NOMO-1 treated with dmso at 0.1 percent for 144 hours (cell line): Measurements from ENCODE around the gene CYB5D1.

ENCODE experiments used
- DNase-seq: peaks from one replicate; lab custom pipeline; 2025; ENCODE audit not compliant: unreplicated experiment; lab: John Stamatoyannopoulos, UW

The CYB5D1 gene

DNA sequence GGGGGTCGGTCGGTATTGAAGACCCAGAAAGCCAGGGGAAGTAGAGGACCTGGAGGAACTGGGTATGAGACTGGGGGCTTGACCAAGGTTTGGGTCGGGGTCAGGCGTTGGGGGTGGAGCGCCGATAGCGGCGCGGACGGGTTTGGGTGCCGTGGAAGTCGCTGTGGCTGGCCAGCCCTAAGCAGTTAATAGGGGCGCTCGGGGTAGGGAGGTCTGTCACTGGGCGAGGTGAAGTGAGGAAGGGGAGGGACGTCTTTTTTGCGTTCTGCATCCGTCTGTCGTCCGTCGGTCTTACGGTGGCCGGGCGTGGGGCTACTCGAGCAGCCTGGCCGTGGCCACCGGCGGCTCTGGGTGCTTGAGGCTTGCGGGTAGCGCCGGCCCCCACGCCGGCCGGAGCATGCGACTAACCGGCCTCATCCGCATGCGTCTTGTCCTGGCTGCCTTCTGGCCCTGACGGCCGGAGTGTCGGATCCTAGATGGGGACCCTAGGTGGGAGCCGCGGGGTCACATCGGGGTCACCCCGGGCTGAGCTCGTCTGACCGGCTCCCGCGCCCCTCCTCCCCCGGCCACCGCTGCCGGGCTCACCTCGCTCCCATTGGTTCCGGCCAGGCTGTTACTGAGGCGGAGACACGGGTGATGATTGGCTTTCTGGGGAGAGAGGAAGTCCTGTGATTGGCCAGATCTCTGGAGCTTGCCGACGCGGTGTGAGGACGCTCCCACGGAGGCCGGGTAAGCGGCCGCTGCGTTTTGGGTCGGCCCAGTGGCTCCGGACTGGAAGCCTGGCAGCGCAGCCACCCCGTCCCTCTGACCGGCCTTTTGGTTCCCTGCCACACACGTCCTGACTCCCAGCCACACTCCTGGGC is 13.3 kb upstream of the CYB5D1 start:
- DNase-seq = peak; percentile 91

DNA sequence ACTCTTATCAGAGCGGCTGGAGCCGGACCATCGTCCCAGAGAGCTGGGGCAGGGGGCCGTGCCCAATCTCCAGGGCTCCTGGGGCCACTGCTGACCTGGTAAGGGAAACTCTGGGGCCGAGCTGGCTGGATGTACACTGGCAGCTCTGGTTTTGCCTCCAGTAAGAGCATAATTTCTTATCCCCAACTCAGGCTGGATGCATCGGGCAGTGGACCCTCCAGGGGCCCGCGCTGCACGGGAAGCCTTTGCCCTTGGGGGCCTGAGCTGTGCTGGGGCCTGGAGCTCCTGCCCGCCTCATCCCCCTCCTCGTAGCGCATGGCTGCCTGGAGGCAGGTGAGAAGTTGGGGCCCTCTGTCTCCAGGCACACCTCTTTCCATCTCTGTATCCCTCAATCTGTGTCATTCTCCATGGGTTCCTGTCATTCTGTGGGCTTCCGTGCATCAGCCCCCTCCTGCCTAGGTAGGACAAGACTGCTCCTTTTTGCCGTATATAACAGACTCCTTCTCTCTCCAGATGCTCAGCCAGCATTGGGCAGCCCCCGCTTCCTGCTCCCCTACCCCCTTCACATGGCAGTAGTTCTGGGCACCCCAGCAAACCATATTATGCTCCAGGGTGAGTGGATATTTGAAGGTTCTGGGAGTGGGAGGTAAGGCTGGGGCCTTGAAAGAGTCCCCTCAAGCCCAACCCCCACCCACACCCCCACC is 12.3 kb upstream of the CYB5D1 start:
- no peak for DNase-seq

DNA sequence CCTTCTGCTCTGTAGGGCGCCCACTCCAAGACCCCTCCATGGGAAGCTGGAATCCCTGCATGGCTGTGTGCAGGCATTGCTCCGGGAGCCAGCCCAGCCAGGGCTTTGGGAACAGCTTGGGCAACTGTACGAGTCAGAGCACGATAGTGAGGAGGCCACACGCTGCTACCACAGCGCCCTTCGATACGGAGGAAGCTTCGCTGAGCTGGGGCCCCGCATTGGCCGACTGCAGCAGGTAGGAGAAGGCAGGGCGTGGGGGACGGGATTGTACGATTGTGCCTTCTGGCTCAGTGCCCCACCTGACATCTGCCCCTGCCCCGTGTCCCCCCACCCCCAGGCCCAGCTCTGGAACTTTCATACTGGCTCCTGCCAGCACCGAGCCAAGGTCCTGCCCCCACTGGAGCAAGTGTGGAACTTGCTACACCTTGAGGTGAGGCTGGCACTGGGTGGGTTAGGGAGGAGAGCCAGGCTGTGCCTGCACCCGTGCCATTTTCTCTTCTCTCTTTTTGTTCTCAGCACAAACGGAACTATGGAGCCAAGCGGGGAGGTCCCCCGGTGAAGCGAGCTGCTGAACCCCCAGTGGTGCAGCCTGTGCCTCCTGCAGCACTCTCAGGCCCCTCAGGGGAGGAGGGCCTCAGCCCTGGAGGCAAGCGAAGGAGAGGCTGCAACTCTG is 11.6 kb upstream of the CYB5D1 start:
- DNase-seq = no peak

DNA sequence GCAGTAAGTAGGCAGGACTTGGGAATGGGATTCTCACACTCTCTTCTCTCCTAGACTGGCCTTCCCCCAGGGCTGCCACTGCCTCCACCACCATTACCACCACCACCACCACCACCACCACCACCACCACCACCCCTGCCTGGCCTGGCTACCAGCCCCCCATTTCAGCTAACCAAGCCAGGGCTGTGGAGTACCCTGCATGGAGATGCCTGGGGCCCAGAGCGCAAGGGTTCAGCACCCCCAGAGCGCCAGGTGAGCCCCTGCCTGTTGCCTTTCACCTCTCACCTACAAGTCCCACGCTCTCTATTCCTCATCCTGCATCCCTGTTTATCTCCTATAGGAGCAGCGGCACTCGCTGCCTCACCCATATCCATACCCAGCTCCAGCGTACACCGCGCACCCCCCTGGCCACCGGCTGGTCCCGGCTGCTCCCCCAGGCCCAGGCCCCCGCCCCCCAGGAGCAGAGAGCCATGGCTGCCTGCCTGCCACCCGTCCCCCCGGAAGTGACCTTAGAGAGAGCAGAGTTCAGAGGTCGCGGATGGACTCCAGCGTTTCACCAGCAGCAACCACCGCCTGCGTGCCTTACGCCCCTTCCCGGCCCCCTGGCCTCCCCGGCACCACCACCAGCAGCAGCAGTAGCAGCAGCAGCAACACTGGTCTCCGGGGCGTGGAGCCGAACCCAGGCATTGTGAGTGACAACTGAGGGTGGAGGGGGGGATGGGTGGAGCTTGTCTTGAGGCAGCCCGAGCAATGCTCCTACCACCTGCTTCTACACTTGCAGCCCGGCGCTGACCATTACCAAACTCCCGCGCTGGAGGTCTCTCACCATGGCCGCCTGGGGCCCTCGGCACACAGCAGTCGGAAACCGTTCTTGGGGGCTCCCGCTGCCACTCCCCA is 10.8 kb upstream of the CYB5D1 start:
- no peak for DNase-seq

GRCh38 chr17:7848131-7848579 is 9.6 kb upstream of the CYB5D1 start:
- DNase-seq = no peak

DNA sequence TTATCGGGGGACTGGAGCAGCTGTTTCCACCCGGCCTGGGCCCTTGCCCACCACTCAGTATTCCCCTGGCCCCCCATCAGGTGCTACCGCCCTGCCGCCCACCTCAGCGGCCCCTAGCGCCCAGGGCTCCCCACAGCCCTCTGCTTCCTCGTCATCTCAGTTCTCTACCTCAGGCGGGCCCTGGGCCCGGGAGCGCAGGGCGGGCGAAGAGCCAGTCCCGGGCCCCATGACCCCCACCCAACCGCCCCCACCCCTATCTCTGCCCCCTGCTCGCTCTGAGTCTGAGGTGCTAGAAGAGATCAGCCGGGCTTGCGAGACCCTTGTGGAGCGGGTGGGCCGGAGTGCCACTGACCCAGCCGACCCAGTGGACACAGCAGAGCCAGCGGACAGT is 9.1 kb upstream of the CYB5D1 start:
- no peak for DNase-seq

DNA sequence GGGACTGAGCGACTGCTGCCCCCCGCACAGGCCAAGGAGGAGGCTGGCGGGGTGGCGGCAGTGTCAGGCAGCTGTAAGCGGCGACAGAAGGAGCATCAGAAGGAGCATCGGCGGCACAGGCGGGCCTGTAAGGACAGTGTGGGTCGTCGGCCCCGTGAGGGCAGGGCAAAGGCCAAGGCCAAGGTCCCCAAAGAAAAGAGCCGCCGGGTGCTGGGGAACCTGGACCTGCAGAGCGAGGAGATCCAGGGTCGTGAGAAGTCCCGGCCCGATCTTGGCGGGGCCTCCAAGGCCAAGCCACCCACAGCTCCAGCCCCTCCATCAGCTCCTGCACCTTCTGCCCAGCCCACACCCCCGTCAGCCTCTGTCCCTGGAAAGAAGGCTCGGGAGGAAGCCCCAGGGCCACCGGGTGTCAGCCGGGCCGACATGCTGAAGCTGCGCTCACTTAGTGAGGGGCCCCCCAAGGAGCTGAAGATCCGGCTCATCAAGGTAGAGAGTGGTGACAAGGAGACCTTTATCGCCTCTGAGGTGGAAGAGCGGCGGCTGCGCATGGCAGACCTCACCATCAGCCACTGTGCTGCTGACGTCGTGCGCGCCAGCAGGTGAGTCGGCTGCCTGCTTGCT is 8.6 kb upstream of the CYB5D1 start:
- no peak for DNase-seq

- no peak for DNase-seq
These were observed 7.9 kb upstream of the CYB5D1 start for GRCh38 chr17:7849751-7850504.

GRCh38 chr17:7850701-7851437 is 6.9 kb upstream of the CYB5D1 start:
- no peak for DNase-seq

DNA sequence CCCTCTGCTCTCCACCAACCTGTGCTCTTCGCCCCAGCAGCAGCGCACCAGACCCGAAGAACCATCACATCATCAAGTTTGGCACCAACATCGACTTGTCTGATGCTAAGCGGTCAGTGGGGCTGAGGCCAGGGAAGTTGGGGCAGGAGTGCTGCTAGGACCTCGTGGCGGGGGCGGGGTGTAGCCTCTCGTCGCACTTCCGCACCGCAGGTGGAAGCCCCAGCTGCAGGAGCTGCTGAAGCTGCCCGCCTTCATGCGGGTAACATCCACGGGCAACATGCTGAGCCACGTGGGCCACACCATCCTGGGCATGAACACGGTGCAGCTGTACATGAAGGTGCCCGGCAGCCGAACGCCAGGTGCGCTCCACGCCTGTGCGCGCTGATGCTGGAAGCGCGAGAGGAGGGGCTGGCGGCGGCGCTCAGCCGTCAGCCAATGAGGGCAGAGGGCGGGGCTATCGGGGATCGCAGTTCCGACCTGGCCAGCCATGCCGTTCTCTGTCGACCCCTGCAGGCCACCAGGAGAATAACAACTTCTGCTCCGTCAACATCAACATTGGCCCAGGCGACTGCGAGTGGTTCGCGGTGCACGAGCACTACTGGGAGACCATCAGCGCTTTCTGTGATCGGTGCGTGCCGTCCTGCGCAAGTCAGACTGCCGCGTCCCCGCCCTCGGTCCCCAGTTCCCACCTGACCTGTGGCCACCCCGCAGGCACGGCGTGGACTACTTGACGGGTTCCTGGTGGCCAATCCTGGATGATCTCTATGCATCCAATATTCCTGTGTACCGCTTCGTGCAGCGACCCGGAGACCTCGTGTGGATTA is 6.2 kb upstream of the CYB5D1 start:
- DNase-seq = peak; percentile 80

GRCh38 chr17:7852262-7852670 is 5.5 kb upstream of the CYB5D1 start:
- DNase-seq = no peak

GRCh38 chr17:7852919-7853690 is 4.7 kb upstream of the CYB5D1 start:
- DNase-seq = no peak

DNA sequence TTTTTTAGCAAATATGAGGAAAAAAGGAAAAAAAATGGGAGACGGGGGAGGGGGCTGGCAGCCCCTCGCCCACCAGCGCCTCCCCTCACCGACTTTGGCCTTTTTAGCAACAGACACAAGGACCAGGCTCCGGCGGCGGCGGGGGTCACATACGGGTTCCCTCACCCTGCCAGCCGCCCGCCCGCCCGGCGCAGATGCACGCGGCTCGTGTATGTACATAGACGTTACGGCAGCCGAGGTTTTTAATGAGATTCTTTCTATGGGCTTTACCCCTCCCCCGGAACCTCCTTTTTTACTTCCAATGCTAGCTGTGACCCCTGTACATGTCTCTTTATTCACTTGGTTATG is 4.1 kb upstream of the CYB5D1 start:
- no peak for DNase-seq

DNA sequence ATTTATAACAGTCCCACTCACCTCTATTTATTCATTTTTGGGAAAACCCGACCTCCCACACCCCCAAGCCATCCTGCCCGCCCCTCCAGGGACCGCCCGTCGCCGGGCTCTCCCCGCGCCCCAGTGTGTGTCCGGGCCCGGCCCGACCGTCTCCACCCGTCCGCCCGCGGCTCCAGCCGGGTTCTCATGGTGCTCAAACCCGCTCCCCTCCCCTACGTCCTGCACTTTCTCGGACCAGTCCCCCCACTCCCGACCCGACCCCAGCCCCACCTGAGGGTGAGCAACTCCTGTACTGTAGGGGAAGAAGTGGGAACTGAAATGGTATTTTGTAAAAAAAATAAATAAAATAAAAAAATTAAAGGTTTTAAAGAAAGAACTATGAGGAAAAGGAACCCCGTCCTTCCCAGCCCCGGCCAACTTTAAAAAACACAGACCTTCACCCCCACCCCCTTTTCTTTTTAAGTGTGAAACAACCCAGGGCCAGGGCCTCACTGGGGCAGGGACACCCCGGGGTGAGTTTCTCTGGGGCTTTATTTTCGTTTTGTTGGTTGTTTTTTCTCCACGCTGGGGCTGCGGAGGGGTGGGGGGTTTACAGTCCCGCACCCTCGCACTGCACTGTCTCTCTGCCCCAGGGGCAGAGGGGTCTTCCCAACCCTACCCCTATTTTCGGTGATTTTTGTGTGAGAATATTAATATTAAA is 3.6 kb upstream of the CYB5D1 start:
- no peak for DNase-seq

DNA sequence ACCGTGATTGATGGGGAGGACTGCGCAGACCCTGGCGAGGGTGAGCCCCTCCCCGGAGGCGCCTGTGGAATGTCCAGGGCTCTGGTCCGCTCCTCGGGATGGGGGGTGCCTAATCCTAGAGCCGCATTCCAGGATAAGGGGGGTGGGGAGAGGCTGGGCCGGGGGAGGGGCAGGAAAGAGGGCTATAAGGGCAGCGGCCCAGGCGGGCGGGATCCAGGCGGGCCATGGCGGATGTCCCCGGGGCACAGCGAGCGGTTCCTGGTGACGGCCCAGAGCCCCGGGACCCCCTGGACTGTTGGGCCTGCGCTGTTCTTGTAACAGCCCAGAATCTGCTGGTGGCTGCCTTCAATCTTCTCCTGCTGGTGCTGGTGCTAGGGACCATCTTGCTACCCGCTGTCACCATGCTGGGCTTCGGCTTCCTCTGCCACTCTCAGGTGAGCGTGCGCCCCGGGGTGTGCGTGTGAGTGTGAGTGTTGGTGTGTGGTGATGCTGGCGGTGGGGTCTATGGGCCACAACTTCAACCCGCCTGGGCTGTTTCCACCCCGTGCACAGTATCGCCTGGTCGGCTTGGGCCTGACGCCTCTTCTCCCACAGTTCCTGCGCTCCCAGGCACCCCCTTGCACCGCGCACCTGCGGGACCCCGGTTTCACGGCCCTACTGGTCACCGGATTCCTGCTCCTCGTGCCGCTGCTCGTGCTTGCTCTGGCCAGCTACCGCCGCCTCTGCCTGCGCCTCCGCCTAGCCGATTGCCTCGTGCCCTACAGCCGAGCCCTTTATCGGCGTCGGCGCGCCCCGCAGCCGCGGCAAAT is 2.7 kb upstream of the CYB5D1 start, which contains the start of gene TMEM88:
Gene TMEM88 (plus strand): TSS at position 216 of the 809 bp plus-strand sequence. CDS start 9 bp downstream, at position 225.
- no peak for DNase-seq

GRCh38 chr17:7855660-7856010 is 2.2 kb upstream of the CYB5D1 start:
- DNase-seq = no peak
